Measurements from ENCODE around the gene NCKIPSD.

Gene NCKIPSD

GRCh38 chr3:48648188-48648850, 37.4 kb downstream of the NCKIPSD start:
- CTCF ChIA-PET, result no interaction called here
- TF ChIP-seq ZNF426 (tag by site-specific recombination; IDR thresholded peaks at IDR 0.05) (no peak), ZBTB44 (tag by site-specific recombination; IDR thresholded peaks at IDR 0.05) (no peak), BCL6B (tag by site-specific recombination; IDR thresholded peaks at IDR 0.05) (no peak), ZNF555 (tag by site-specific recombination; conservative IDR thresholded peaks at IDR 0.05) (no peak), ZNF211 (tag by site-specific recombination; IDR thresholded peaks at IDR 0.05; ENCODE audit: low read depth) (no peak), SP7 (tag by site-specific recombination; IDR thresholded peaks at IDR 0.05) (no peak), ZNF2 (tag by site-specific recombination; IDR thresholded peaks at IDR 0.05) (no peak), ZNF221 (tag by site-specific recombination; IDR thresholded peaks at IDR 0.05; ENCODE audit: borderline replicate concordance) (no peak), PRDM1 (tag by site-specific recombination; IDR thresholded peaks at IDR 0.05) (no peak), ZNF354C (tag by site-specific recombination; IDR thresholded peaks at IDR 0.05; ENCODE audit: borderline replicate concordance, low read depth) (no peak), ZNF214 (tag by site-specific recombination; IDR thresholded peaks at IDR 0.05; ENCODE audit: borderline replicate concordance) (no peak), BCL11B (tag by site-specific recombination; IDR thresholded peaks at IDR 0.05; ENCODE audit: low read depth) (no peak), HIC1 (tag by site-specific recombination; IDR thresholded peaks at IDR 0.05) (no peak), ZNF792 (tag by site-specific recombination; IDR thresholded peaks at IDR 0.05) (no peak), ZNF350 (tag by site-specific recombination; IDR thresholded peaks at IDR 0.05) (no peak), SP2 (tag by site-specific recombination; IDR thresholded peaks at IDR 0.05) (no peak), ZBTB26 (tag by site-specific recombination; optimal IDR thresholded peaks at IDR 0.05) (no peak)
- POLR2A ChIA-PET, result no interaction called here

GRCh38 chr3:48647714-48648113, 38.0 kb downstream of the NCKIPSD start:
- no peak overlapping the region for H3K4me3 ChIP-seq (ENCODE audit: low read depth, low read length)
- CTCF ChIA-PET, result no interaction called here
- POLR2A ChIA-PET, result no interaction called here
- no peaks in the 10 kb centered on the region for H3K36me3 ChIP-seq (ENCODE audit: control insufficient read depth in 2 of 2, insufficient read depth in 1 of 2, low read length in 2 of 2)
- H3K27ac ChIP-seq (ENCODE audit: extremely low read depth, low read depth, low read length), result no peak overlapping the region
- no peaks in the 10 kb centered on the region for H3K4me1 ChIP-seq (ENCODE audit: control insufficient read depth, insufficient read depth, low read length)
- H3K9me3 ChIP-seq (ENCODE audit: control insufficient read depth, insufficient read depth, low read depth, low read length), result no peaks in the 10 kb centered on the region
- TF ChIP-seq GLIS1 (tag by site-specific recombination; IDR thresholded peaks at IDR 0.05) (no peak), GFI1B (tag by site-specific recombination; IDR thresholded peaks at IDR 0.05) (no peak), ZBTB49 (tag by site-specific recombination; IDR thresholded peaks at IDR 0.05; ENCODE audit: low read depth) (no peak), PRDM4 (tag by site-specific recombination; IDR thresholded peaks at IDR 0.05) (no peak), ZSCAN16 (tag by site-specific recombination; IDR thresholded peaks at IDR 0.05) (no peak), EGR2 (tag by site-specific recombination; IDR thresholded peaks at IDR 0.05; ENCODE audit: low read depth) (no peak), ZNF174 (tag by site-specific recombination; IDR thresholded peaks at IDR 0.05) (no peak), SETDB1 (IDR thresholded peaks at IDR 0.05; ENCODE audit: insufficient read length, low read length) (no peak)

More at GRCh38 chr3:48648188-48648850, 37.4 kb downstream of the NCKIPSD start:
- no peaks in the 10 kb centered on the region for H3K36me3 ChIP-seq (ENCODE audit: control insufficient read depth in 2 of 2, insufficient read depth in 1 of 2, low read length in 2 of 2)
- no peaks in the 10 kb centered on the region for H3K4me1 ChIP-seq (ENCODE audit: control insufficient read depth, insufficient read depth, low read length)
- H3K4me3 ChIP-seq (ENCODE audit: low read depth, low read length), result no peak overlapping the region
- no peaks in the 10 kb centered on the region for H3K9me3 ChIP-seq (ENCODE audit: control insufficient read depth, insufficient read depth, low read depth, low read length)
- H3K27ac ChIP-seq (ENCODE audit: extremely low read depth, low read depth, low read length), result no peak overlapping the region

Data from HEK293 (cell line).